TTC549 (cell line): ENCODE data around the gene GNB1L.

Experiments
- FAIRE-seq: peaks from 2 replicates; lab custom pipeline; 2012; peaks lifted over from hg19 to GRCh38; lab: Jason Lieb, UNC

GNB1L gene

DNA sequence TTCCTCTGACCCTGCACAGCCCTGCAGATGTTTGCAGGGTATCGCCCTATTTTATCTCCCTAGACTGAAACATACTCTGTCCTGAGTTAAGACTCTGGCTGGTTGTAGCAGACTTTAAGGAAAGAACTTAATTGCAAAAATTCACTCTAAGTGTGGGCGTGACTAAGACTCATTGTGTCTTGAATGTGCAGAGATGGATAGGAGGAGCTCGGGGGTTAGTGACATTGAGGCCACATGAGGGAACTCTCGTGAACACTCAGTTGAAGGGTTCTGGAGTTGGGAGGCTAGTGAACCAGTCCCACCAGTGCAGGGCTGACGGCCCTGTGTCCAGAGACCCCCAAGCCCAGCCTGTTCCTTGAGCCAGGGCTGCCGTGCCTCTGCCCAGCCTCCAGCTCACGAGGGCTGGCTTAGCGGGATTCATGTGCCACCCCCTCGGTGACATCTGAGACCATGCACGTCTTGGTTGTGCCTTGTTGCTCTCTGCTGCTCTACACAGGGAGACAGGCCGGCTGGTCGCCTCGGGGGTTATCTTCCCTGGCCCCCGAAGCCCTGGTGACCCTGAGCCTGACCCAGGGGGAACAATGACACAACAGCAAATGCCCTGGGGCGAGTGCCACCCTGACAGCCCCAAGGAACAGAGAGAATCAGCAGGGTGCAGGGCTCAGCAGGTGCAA is 105.5 kb downstream of the GNB1L start:
- FAIRE-seq, result no peak

DNA sequence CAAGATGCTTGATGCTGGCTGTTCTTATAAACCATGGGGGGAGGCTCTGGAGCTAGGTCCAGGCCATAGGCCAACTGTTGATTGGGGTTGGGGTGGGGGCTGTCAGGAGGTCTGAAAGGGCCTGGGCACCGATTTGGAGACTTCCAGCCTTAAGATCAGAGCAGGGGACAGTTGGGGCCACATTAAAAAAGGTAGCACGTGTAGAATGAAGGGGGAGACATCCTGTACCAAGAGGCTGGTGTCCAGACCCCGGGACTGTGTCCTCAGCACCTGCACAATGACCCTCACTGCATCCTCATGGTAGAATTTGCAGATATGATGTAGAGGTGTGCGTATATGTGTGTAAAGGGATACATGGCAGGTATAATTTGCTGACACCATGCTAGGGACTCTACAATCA is 106.5 kb downstream of the GNB1L start:
- FAIRE-seq, result no peak

DNA sequence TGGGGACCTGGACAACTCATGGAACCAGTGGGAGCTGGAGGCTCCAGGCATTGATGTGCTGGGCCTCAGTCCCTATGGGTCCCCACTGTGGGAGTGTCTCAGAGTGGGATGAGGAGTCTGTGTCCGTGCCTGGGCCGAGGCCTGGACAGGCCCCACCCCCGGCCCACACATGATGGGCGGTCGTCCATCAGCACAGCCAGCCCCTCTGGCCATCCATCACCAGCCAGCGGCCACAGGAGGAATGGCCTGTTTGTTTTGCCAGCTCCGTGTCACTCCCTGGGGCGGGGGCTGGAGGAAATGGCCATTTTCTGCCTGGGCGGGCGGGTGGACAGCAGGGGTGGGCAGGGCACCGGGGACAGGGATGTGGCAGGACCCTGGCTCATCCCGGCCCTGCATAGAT is 107.1 kb downstream of the GNB1L start:
- no peak for FAIRE-seq

DNA sequence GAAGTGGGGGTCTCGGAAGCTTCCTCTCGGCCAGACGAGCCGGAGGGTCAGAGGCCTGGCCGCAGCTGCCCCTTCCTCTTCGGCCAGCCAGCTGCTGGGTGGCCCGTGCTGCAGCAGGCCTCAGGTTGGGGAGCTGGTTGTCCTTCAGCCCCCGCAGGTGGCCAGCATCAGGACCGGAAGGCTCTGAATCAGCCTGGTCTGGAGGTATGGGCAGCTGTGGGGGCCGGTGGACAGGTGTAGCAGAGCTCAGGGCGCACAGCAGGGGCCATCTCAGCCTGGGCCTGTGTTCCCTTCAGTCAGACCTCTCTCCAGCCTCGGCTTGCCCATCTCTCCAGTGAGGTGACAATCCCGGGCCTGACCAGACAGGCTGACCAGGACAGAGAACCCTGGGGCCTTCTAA is 107.9 kb downstream of the GNB1L start:
- no peak for FAIRE-seq

DNA sequence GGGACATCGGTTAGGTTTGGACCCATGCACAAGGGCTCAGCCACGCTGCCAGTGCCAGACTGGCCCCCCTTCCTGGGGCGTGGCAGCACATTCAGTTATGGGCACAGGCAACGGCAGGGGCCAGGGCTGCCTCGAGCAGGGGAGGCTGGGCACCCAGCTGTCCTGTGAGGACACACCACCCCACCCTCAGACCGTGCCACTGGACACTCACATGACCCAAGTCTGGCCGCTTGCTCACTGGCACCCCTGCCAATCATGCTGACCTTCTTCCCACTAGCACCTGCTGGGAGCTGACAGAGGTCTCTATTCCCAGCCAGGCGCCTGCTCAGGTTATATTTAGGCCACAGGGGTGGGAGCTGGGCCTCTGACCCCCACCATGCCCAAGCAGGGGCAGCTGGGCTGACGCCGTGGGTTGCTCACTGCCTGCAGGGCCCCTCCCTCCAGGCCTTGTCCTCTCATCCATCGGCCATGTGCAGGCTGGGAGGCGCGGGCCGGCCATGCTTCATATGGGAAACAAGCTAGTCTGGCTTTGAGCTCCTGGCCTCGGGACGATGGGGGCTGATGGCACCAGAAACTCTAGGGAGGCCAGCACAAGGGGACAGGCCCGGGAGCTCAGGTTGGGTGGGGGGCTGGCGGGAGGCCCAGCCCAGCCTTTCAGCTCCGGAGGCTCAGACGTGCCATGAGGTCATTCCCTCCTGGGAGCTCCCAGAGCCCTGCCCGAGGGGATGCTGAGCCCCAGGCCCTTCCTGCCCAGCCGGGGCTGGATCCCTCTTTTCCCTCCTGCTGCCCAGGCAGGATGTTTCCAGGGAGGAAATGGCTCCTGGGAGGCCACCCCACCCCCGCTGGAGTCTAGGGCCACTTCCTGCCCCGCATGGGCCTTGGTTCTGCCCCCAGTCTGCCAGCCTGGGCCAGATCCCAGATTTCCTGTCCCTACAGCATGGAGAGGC is 109.2 kb downstream of the GNB1L start:
- FAIRE-seq, result no peak

DNA sequence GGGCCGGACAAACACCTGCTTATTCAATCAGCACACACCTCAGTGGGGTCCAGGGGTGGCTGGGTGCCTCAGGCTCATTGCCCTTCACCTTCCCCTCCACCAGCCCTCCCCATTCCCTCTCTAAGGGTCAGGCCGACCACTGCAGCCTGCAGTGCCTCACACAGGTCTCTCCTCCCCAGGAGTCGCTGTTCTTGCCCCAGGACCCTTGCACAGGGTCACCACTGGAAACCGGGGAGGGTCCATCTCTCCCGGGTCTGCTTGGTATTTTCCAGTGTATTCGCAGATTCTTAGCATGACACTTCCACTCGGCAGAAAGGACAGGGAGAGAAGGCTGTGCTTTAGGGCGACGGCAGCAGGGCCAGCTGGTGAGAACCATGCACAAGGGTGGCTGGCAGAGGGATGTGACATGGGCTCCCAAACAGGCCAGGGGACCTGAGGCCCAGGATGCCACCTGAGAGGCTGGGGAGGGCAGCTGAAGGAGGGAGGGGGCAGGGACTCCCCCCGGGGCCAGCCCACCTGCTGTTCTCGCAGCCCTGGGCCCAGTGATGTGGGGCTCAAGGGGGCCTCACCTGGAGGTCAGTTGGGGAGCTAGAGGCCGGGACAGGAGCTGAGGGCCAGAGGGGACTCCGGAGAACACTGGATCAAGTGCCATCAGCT is 110.2 kb downstream of the GNB1L start:
- no peak for FAIRE-seq

DNA sequence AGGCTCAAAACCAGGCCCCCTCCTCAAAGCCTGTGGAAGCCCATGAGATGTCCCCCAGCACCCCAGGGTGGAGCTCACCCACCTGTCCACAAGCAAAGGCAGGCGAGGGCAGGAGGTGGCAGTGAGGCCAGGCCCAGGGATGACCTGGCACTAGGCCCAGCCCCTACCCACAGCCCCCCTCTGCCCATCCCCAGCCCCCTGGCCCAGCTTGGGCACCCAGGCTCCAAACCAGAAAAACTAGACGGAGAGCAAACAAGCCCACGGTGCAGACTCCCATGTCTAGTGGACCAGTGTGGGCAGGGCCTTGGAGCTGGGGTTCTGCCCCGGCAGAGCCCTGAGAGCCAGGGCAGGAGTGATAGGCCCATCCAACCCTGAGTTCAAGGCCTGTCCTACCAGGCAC is 111.0 kb downstream of the GNB1L start:
- no peak for FAIRE-seq

DNA sequence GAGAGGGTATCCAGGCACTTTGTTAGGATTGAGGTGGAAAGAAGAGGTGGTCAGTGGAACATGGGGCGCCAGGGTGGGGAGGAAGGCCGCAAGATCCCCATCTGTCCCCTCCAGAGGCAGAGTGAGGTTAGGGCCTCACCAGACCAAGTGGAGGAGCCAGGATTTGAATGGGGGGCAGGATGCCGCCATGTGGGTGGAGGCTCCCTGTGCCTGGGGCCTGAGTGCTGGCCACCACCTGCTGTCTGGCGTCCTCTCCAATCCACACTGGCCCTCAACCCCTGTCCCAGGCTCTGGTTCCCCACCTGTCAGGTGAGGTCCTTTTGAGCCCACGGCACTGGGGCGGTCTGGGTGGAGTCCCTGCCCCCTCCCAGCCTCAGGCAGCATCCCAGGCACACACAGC is 111.6 kb downstream of the GNB1L start:
- FAIRE-seq, result no peak

DNA sequence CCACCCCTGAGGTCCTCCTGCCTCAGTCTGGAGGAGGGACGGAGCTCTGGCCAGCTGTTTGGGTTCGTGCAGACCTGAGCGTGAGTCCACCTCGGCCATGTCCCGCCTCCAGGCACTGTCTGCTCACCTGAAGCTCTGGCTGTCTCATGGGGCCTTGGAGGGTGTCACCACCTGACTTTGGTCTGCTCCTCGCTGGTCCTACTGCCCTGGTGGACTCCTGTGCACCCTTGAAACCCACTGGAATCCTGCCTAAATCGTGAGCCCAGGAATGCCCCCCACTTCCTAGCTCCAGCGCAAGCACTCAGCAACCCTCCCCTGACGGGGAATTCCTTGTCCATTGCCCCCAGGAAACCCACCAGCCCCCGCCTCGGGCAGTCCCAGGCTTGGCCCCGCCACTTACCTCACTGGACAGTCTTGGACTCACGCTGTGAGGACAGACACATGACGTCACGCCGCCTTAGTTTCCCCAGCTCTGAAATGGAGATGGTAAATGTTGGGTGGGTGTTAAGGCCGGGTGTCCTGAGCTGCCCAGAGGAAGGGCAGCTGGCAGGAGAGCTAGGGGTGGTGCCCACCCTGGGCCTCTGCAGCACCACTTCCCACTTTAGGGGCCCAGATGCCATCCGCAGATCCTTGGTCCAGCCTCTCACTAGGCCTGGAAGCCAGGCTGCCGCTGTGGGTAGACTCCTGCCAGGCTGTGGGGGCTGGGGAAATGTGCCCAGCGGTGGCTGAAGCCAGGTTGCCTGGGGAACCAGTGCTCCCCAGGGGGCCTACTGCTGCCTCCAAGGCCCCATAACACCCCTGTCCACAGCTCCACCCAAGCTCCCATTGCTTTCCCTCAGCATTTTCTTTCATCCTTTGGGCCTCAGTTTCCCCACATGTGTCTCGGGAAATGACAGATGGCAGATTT is 112.3 kb downstream of the GNB1L start:
- no peak for FAIRE-seq

DNA sequence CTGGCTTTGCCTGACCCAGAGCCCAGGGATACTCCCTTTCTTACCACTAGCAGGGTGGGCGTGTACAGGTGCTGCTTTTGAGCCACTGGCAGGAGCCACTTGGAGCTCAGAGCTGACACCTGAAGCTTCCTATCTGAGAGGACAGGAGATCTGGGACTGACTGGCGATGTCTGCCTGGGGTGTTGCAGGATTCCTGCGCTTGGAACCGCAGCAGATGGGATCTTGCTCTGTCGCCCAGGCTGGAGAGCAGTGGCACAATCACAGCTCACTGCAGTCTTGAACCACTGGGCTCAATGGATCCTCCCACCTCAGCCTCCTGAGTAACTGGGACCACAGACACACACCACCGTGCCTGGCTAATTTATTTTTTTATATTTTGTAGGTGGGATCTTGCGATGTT is 113.6 kb downstream of the GNB1L start:
- FAIRE-seq, result no peak

DNA sequence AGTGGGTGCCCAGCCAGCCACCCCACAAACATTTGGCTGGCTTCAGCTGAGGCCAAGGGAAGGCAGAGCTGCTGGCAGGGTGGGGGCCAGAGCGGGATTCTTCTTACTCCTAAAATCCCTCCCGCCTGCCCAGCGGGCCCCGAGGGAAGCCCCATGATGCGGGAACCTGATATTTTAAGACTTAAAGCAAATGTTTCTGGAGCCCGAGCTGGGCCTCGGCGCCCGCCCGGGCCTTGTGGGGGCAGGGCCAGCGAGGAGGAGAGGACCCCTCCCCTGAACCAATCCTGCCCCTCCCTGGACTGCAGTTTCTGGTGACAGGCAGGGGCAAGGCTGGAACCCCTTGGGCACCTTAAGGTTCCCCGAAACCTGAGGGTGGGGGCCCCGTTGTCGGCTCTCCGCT is 114.1 kb downstream of the GNB1L start:
- FAIRE-seq, result no peak

DNA sequence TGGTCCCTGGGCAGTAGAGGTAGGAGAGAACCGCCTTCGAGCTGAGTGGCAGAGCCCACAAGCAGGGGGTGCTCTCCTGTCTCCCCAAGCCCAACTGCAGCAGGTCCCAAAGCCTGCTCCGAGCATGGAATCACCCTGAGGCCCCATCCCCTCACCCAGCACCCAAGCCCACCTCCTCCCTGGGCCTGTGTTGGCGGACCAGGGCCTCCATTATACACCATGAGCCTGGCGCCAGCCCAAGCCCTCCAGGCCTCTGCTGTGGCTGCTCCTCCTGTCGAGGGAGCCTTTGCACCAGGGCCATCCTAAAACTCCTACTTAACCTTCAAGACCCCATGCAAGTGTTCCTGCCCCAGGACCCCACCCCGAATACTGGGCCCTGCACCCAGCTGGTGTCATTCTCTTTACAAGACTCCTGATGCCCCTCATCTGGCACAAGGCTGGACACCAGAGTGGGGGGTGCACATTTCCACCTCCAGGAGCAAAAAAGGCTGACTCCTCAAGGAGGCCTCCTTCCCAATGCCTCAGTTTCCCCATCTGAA is 114.7 kb downstream of the GNB1L start:
- no peak for FAIRE-seq

DNA sequence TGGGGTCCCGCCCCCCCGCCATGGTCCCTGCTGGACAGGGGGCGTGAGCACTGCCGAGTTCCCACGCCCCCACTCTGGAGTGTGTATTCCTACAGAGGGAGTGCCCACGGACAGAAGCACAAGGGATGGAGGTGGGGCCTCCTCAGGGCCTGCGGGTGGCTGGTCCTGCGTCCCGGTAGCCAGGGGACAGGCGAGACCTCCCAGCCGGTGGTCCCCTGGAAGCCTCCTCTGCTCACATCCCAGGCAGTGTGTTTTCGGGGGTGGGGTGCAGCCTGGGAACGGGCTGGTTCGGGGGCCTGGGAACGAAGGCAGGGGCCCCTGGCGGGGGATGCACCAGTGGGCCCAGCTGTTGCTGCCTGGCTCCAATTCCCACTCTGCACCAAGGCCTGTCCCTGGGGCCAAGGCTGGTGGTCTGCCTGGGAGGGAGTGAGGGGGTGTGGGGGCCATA is 115.2 kb downstream of the GNB1L start:
- FAIRE-seq, result no peak

DNA sequence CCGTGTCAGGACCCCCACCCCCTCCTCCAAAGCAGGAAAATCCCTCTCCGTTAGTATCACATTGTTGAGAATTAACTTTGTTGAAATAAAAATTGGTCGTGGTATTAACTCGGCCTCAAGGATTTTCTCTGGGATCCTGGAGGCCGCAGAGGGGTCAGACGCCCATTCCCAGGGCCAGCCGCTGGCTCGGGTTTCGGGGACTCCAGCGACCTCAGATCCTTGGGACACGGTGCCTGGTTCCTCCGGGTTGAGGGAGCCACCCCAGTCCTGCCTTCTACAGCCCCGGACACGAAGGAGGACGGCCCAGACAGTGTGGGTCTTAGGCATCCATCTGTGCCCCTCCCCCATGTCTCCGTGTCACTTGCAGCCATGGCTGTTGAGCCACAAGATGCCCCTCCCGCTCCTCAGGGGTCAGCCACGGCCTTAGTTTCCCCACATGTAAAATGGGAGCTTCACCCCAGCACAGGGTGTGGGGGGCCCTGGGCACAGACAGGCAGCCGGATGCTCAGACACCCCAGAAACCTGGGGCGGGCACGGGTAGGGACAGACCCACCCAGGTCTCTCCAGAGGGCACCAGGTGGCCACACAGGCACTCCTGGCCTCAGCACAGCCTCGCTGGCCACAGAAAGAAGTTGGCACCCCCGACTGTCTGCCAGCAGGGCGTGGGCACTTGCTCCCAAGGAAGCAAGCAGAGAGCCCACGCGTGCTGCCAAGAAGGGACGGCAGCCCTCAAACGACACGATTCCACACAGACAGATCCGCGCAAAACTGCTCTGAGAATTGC is 115.8 kb downstream of the GNB1L start:
- no peak for FAIRE-seq

DNA sequence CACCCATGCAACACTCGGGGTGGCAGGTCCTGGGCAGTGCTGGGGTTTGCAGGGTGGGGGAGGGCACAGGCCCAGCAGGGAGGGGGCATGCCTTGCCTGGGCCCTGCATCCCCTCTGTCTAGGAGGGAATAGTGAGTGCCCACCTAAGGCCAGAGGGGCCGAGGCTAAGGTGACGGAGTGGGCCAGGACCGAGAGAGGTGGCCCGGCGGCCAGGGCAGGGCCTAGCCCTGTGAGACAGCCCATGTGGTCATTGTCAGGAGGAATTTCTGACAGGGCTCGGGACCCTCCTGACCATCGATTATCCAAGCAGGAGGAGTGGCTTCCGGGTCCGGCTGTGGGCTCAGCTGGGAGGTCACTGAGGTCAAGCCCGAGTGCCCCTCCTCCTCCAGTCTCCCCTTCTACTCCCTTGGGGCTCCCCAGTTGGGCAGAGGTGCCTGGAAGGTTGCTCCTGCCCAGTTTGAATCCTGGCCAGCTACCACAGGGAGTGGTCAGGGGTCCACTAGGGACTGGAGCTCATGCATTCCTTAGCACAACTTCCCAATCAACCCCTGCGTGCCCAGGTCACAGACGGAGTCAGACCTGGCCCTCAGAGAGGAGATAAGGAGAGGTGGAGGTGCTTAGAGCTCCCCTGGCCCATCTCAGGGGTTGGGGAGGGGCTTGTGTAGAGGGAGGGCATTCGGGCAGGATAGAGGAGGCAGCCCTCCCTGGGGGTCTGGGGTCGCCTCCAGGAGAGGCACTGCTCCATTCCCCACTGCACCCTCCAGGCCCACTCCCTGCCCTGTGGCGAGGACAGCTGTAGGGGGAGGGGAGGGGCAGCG is 116.6 kb downstream of the GNB1L start:
- FAIRE-seq, result no peak

DNA sequence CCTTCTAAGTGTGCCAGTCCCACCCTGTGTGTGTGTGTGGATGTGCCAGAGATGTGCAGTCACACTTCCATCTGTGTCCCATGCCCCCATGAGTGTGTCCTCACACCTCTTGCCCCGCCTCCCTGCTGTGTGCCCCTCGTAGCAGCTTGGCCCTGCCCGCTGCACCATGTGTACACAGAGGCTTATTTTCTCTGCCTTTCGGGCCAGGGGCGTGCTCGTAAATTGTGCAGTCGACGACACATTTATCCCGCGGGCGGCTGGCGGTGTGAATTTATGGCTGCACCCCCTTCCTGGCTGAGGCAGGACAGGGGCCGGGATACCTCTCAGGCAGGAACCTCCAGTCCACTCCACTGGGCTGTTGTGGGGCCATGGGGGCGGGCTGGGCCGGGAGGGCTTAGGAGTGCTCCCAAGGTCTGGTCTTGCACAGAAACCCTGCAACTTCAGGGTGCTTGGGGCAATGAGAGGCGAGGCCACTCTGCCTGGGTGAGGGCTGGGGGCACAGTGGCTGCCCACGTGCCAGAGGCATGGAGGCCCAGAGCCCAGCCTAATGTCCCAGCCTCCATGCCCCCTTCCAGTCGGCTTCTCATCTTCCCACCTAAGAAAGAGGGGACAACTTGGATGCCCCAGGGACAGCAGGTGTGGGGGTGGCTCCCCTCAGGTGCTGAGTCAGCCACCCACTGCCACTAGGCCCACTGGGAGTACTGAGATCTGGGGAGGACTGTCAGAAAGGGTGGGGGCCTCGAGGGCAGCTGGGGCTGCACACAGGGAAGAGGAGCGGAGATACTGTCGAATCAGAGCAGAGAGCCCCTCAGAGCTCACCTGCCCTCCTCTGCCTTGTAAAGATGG is 118.8 kb downstream of the GNB1L start:
- no peak for FAIRE-seq

DNA sequence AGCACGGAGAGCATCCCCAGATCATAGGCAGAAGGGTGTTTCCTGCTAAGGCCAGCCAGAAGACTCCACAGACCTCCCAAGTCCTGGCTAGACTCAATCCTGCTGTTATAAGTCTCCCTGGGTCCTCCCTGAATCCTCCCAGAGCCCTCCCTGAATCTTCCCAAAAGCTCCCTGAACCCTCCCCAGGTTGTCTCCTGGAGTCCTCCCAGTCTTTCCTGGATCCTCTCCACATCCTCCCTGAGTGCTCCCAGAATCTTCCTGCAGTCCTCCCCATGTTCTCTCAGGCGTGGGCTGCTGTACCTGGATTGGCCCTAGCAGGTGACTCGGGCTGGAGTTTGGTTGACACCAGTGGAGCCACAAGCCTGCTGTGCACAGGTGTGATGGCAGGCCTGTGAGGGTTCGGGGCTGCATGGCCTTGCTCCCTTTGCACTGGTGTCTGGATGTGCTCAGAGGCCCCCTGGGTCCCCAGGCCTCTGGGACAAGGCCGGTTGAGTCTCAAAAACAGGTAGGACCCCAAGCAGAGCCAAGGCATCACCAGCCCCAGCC is 119.8 kb downstream of the GNB1L start:
- FAIRE-seq, result no peak

DNA sequence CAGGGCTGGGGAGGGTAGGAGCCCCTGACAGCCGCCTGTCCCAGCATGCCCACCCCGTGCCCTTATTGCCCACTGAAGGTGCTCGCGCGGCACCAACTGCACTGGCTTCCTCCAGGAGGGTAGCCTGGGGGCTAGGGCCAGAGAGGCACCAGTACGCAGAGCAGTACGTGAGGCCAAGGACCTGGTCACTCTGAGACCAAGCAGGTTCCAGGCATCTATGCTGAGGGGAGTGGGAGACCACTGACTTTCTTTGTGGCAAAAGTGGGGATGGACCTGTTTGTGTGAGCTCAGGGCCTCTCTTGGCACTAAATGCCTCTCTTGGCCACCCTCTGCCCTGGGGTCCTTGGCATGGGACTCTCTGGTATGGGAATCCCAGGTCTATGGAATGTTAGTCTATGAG is 120.5 kb downstream of the GNB1L start:
- FAIRE-seq, result no peak

DNA sequence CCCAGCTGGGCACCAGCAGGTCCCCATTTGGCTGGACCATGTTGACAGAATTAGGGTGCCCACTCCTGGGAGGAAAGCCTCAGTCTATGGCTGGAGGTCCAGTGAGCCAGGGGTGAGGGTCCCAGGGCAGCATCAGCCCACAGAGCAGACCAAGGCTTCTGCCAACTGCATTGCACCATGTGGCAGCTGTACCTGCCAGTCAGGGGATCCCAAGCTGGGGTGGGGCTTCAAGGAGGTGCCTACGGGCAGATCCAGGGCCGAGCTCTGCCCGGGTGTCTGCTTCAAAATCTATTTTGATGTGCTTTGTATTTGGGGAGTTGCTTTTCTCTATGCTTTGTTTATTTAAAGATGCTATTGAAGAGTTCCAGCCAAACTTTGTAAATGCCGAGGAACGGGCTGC is 120.9 kb downstream of the GNB1L start:
- FAIRE-seq, result no peak
